Adrenal gland (tissue), 12 donors: ENCODE measurements around the gene RPL7A. TPM values are rescaled to one million over a fixed set of nuclear protein-coding genes. Genes with fewer than 3 reads are reported as not detected.

Experiments used
- DNase-seq, 7 donors: peaks; one replicate each; pipeline ENCODE4 v3.0.0-alpha.2; 2019 to 2020
- H3K27ac ChIP-seq, 5 donors: fragments of 200-600 bp; sonication (generic) in 4 of 5; 1 replicate in 3 of 5; 2 replicates in 2 of 5; pipeline versions ENCODE4 v1.5.1 to v1.8.0; 2016 to 2020; ENCODE audit warnings: mild to moderate bottlenecking in 1 of 5
- H3K27me3 ChIP-seq: fragments of 200-600 bp; 2 replicates; pipeline ENCODE4 v1.8.0; 2021
- H3K36me3 ChIP-seq, 2 donors: fragments of 200-600 bp; replicated peaks in 1 of 2; 1 replicate in 1 of 2; 2 replicates in 1 of 2; pipeline versions ENCODE4 v1.5.1 to v1.8.0; 2018 to 2022
- H3K4me1 ChIP-seq, 2 donors: fragments of 200-600 bp; replicated peaks in 1 of 2; 1 replicate in 1 of 2; 2 replicates in 1 of 2; pipeline versions ENCODE4 v1.5.1 to v1.8.0; 2018 to 2021
- H3K4me3 ChIP-seq, 4 donors: fragments of 200-600 bp; sonication (generic) in 3 of 4; one replicate each; pipeline ENCODE4 v1.5.1; 2016 to 2018
- H3K9me3 ChIP-seq, 3 donors: fragments of 200-600 bp; sonication (generic) in 1 of 3; replicated peaks in 1 of 3; 1 replicate in 2 of 3; 2 replicates in 1 of 3; pipeline versions ENCODE4 v1.5.1 to v1.8.0; 2016 to 2021
- CTCF ChIP-seq, 6 experiments: fragments of 450-650 bp in 4 of 6; fragments of 200-600 bp in 2 of 6; sonication (generic) in 1 of 6; IDR thresholded peaks; 1 replicate in 5 of 6; 2 replicates in 1 of 6; pipeline versions ENCODE4 v1.5.1 to v1.8.0; 2016 to 2021; ENCODE audit warnings: antibody characterized with exemption in 6 of 6, mild to moderate bottlenecking in 2 of 6, moderate library complexity in 1 of 6
- POLR2A ChIP-seq, 2 donors: fragments of 450-650 bp; IDR thresholded peaks; one replicate each; pipeline ENCODE4 v1.6.1; 2017; ENCODE audit warnings: antibody characterized with exemption in 2 of 2, mild to moderate bottlenecking in 2 of 2, moderate library complexity in 1 of 2
- WGBS, 4 donors: extraction: QIAGEN DNeasy Blood & Tissue Kit in 2 of 4; methylation state at CpG; one replicate each; pipeline versions ENCODE4 v1.1.5 to v1.1.7; 2013 to 2017; 5-methylcytosine and 5-hydroxymethylcytosine counted together
- intact Hi-C, 2 donors: fragments of 100-400 bp; cut with DNase I; formaldehyde crosslinking; loops; one replicate each; pipeline versions ENCODE4 v1.14.1 to v1.15.0; 2022 to 2023
- polyA plus RNA-seq, 3 donors: library from polyadenylated mRNA; stranded (reverse); fragments of 200-250 nt in 2 of 3; fragments of 350-450 nt in 1 of 3; fragmentation: Illumina TruSeq in 1 of 3; extraction: RNeasy Lipid Tissue Mini Kit (QIAGEN cat#74804) in 1 of 3; gene quantifications; one replicate each; pipeline ENCODE4 v1.2.3, GENCODE V29; 2013 to 2014
- total RNA-seq, 9 donors: library from RNA; depleted of rRNA in 4 of 9; stranded (reverse); fragments of >200 nt in 4 of 9; fragments of 120-200 nt in 1 of 9; fragmentation: NEBNext Ultra II Directional in 1 of 9; extraction: Animal tissue kit (Norgen Biotek cat#: 25700) in 1 of 9; gene quantifications; one replicate each; pipeline versions ENCODE4 v1.1.0 to v1.2.4, GENCODE V29; 2013 to 2023
- donor health status: healthy with polysubstance abuse.
- donor health status: Bipolar disorder and iron deficiency.
- donor health status: DM: yes; HTN: yes; CAD: no.
- donor health status: DM: no; HTN: no; CAD: no.
- donor health status: DM: no; HTN: no; CAD: no.
- donor health status: DM: yes; HTN: yes; CAD: no.

Gene RPL7A
- total and polyA plus RNA-seq, 12 donors: 1,875 to 3,598 (median 2,406) TPM

- Histone ChIP-seq H3K9me3 (no peaks in the 10 kb centered on the region), H3K36me3 (peaks cover 0 to 66% of the 10 kb centered on the region in 2 donors), H3K4me1 (peaks cover 14 to 33% of the 10 kb centered on the region in 2 donors), H3K27ac (no peak overlapping the region), H3K27me3 (no peaks in the 10 kb centered on the region), H3K4me3 (no peak overlapping the region)
- TF ChIP-seq CTCF (IDR thresholded peaks at IDR 0.05): no peak
- no peak for TF ChIP-seq POLR2A (IDR thresholded peaks at IDR 0.05)
- intact Hi-C loops: no loop called here
- peak in 1 of 7 donors; percentile 20 for DNase-seq
- WGBS, 4 donors: 84 to 94% (median 92%) methylated on average over 5 to 6 of the region's 6 CpGs
Measured at GRCh38 chr9:133345596-133345995, 2.4 kb upstream of the RPL7A start.

- Histone ChIP-seq H3K9me3 (no peaks in the 10 kb centered on the region), H3K27ac (peak overlapping the region in 4 of 5 donors; percentile 12 to 95 (median 79)), H3K4me3 (peak overlapping the region in 1 of 4 donors; percentile 89), H3K4me1 (peaks cover 14 to 27% of the 10 kb centered on the region in 2 donors), H3K27me3 (no peaks in the 10 kb centered on the region), H3K36me3 (peaks cover 0 to 66% of the 10 kb centered on the region in 2 donors)
- intact Hi-C loops: no loop called here
- TF ChIP-seq POLR2A (IDR thresholded peaks at IDR 0.05) (no peak), CTCF (IDR thresholded peaks at IDR 0.05) (no peak)
- WGBS, 4 donors: 56 to 71% (median 66%) methylated on average over 12 to 15 of the region's 15 CpGs
- DNase-seq: peak in 2 of 7 donors; percentile 19 to 39
Measured at GRCh38 chr9:133346021-133346785, 1.8 kb upstream of the RPL7A start.

GRCh38 chr9:133347515-133347984 lies 468 bp upstream of the RPL7A start:
- WGBS, 4 donors: 0 to 1% (median 0%) methylated on average over 12 to 41 of the region's 41 CpGs
- intact Hi-C loops: no loop called here
- peak overlapping the region; percentile 58 to 95 (median 94) for H3K27ac ChIP-seq
- H3K9me3 ChIP-seq: no peaks in the 10 kb centered on the region
- H3K36me3 ChIP-seq: peaks cover 0 to 66% of the 10 kb centered on the region in 2 donors
- TF ChIP-seq POLR2A (IDR thresholded peaks at IDR 0.05): no peak
- H3K4me1 ChIP-seq: peaks cover 14 to 27% of the 10 kb centered on the region in 2 donors
- H3K4me3 ChIP-seq: peak overlapping the region; percentile 89 to 98 (median 97)
- peak in 4 of 7 donors; percentile 45 to 56 (median 52) for DNase-seq
- no peaks in the 10 kb centered on the region for H3K27me3 ChIP-seq

GRCh38 chr9:133348718-133349573 lies 928 bp downstream of the RPL7A start:
- WGBS, 4 donors: 6 to 18% (median 11%) methylated on average over 13 to 25 of the region's 25 CpGs
- no peaks in the 10 kb centered on the region for H3K9me3 ChIP-seq
- H3K36me3 ChIP-seq: peaks cover 0 to 62% of the 10 kb centered on the region in 2 donors
- H3K4me1 ChIP-seq: peaks cover 14 to 27% of the 10 kb centered on the region in 2 donors
- H3K27me3 ChIP-seq: no peaks in the 10 kb centered on the region
- no peak for TF ChIP-seq POLR2A (IDR thresholded peaks at IDR 0.05)
- no peak for TF ChIP-seq CTCF (IDR thresholded peaks at IDR 0.05)
- intact Hi-C loops: no loop called here
- DNase-seq: peak in 3 of 7 donors; percentile 38 to 63 (median 51)
- H3K27ac ChIP-seq: peak overlapping the region; percentile 58 to 95 (median 94)
- peak overlapping the region; percentile 89 to 98 (median 97) for H3K4me3 ChIP-seq
